Cerebellar nuclear complex (tissue), 1 donor: ENCODE measurements around the gene FNTB.
A peak's percentile ranks its signal among the peaks of the same experiment; 100 is the strongest.
"Not testable (repeated sequence)": the region's sequence is repeated elsewhere in the genome, so short reads cannot be mapped to it uniquely, and the experiment has no call there.

ENCODE experiments used
- DNase-seq, 2 experiments: peaks; one replicate each; lab custom pipeline; 2025; lab: John Stamatoyannopoulos, UW

FNTB gene

DNA sequence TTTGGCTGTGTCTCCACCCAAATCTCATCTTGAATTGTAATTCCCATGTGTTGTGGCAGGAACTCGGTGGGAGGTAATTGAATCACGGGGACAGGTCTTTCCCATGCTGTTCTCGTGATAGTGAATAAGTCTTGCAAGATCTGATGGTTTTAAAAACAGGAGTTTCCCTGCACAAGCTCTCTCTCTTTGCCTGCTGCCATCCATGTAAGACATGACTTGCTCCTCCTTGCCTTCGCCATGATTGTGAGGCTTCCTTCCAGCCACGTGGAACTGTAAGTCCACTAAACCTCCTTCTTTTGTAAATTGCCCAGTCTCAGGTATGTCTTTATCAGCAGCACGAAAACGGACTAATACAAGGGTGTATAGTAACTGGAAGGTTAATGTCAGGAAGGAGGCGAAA lies 101.1 kb downstream of the FNTB start:
- DNase-seq, result not testable (repeated sequence)

DNA sequence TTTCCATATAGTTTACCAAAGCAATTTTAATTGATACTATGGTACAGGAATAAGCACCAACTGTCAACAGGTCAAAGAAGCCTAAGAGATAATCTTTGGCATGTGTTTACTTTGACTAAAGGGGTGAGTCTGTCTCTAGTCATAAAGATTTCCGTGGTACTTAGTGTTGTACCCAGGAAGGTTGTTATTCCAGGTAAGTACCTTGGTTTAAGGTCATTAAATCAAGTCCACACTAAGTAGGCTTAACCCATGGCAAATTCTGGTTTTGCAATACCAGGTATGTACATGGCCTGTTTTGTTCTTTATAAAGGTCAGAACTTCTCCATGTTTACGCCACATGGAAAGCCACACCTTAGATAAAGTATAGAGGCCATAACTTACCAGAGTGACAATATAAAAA lies 105.7 kb downstream of the FNTB start:
- DNase-seq, result no peak

DNA sequence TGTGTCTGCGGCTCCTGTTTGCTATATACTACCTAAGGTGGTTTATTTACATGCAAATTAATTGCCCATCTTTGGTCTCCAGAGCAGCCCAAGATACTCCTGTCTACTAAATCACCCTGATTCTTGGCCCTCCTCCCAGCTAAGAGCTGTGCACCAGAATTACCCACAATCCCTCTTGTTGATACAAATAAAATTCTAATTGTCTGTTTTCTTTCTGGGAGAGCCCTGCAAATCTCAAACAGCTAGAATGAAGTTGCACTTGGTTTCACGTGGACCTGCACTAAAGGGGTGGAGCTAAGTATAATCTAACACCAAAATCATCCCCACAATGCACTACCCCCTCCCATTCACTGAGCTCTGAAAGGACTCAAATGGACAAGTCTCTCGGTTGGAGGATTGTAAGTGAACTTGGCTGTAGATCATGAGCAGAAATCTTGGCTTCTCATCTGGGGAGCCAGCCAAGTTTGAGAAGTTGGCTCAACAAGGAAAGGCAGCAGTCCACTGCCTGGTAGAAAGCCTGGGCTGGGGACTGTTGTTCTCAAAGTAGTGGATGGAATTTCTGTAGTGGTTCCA lies 109.0 kb downstream of the FNTB start:
- DNase-seq, result peak in 1 of 2 experiments; percentile 46

DNA sequence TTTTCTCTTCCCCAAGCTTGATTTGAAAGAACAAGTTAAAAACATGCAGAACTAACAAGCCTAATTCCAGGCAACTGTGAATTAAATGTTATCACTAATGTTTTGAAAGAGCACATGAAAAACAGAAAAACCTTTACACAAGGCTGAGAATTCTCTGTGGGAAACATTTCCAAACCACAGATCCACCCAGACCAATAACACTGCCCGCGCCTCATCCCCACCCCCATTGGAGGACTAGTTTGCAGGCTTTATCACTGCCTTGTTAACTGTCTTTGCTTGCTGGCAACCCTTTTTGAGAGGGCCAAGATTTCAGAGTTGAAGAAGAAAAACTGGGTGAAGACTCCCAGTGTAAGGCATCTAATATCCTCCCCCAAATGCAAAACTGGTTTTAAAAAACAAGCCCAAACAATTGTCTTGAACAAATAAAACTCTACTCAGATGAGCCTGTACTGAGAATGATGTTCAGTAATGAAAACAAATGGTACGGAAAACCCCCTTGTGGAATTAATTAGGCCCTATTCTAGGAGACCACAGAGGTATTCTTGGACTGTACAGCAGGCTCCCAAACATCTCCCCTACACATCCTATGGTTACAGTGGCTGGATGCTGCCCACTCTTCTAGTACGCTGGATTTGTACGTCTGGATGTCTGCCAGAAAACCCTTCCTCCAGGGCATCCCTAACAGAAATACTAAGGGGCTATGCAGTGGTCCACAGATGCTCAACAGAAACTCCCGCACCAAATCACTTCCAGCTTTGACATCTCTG lies 109.8 kb downstream of the FNTB start:
- no peak for DNase-seq

DNA sequence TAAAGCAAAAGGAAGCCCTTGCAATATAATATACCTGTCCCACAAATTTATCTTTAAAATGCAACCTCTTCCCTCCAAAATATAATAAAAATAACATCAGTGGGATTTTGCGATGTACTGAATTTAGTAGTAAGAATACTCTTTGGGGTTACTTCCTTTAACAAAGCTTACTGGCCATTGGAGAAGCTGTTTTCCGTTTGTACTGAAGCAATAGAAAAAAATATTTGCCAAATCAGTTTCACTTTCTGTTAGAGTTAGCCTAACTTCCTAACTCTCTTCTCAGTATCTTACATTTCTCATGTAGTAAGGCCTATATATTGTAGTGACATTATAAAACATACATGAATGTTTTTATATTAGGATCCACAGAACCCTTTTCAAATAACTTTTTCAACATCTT lies 111.9 kb downstream of the FNTB start:
- DNase-seq, result no peak

DNA sequence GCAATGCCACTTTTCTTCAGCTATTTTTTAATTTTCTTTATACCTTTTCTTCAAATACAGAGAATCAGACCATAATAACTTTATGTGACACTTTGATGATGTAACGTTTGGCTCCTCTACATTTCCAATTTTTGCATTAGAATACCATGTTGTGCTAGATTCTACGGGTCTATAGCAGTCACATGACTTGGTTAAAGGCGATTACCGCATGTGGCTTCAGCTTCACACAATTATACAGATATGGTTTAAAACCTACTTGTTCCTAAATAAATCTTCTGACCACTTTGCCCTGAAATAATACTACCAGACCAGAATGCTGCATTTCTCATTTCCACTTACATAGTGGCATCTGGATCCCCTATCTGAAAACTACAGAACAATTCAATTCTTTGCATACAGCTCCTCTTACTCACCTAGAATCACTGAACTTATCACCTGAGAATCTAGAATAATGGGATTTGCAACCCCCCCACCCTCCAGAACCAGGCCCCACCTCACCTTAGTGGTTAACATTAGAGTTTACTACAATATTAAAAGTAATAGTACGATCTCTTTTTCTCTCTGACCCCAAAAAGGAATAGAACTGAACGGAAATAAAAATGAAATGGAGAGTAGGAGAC lies 114.3 kb downstream of the FNTB start:
- DNase-seq, result no peak

DNA sequence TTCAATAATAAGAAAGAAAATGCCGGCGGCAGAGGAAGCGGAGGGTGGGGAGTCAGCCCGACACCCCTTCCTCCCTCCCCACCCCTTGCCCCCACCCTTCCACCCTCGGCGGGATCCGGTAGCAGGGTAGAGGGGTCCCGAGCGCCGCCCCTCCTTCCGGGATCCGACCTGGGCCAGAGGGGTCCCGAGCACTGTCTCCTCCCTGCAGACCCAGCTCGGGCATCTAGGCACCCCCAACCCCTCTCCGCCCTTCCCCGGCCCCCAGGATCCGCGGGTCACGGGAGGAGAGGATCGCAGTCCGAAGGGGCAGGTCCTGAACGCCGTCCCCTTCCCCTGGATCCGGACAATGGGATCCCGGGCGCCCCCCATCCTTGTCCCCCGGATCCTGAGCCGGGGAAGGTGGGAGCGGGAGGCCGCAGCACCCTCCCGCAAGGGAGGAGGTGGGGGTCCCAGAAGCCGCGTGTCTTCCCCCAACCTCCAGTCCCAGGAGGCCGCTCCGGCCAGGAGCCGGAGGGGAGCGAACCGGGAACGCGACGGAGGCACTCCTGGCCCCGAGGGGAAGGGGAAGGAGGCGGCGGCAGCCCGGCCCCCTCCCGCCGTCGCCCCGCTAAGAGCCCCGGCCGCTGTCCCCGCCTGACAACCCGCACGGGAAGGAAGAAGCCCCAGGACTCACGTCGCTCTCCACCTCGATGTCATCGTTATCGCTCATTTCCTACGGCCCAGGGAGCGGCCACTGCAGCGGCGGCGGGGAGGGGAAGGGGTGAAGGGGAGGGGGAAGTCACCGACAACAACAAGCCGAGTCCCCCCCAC lies 115.1 kb downstream of the FNTB start:
- DNase-seq, result no peak

DNA sequence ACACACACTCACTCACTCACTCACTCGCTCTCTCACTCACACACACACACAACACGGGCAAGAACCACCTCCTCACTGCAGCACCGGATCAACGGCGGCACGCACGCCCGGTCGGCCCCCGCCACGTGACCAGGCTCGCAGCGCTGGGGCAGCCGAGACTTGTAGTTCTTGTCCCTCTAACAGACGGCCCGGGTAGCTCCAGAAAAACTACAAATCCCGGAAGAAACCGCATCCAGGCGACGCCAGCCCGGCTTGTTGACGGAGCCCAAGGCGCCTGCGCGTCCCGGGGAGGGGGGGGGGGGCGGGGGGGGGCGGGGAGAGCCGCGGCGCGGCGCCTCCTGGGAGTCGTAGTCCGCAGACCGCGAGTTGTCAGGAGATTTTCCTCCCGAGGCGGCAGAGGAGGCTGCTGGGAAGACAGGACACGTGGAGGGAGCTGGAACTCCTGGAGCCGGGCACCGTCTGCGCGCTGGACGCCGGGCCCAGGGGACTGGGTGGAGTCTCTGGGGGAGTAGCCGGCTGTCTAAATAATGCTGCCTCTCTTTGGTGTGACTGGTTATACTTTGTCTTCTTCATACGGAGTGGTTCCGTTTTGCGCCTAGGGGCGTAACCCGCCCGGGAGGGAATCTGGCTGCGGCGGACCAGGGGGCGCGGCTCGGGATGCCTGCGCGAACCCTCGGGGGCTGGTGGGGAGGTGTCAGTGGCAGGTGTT lies 115.9 kb downstream of the FNTB start, which contains the start of gene MAX:
TSS of gene MAX (minus strand) at position 77 of the 709 bp plus-strand sequence. CDS start 178 bp downstream, outside the sequence.
- peak; percentile 95 to 97 for DNase-seq

DNA sequence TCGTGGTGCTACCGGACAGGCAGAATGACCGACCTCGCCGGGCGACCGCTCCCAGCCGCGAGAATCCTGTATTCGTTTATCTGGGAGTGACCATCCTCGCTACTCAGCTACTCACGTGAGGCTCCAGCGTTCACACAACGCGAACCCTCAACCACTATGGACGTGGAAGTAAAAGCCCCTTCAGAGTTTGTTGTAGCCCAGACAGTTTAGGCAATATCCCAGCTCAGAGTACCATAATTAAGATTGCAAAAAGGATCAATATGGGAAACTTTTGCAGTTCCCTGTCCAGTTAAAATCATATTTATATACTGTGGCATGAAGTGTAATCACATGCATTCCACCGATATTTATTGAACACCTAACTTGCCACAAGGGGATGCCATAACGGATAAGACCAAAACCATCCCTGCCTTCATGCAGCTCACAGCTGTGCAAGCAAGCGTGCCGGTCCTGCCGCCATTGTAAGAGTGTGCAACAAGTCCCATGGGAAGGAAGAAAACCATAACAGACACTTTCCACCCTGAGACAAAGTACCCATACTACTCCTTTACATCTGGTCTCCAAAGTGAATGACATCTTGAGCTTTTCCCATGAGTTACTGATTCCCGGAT lies 116.6 kb downstream of the FNTB start:
- no peak for DNase-seq

DNA sequence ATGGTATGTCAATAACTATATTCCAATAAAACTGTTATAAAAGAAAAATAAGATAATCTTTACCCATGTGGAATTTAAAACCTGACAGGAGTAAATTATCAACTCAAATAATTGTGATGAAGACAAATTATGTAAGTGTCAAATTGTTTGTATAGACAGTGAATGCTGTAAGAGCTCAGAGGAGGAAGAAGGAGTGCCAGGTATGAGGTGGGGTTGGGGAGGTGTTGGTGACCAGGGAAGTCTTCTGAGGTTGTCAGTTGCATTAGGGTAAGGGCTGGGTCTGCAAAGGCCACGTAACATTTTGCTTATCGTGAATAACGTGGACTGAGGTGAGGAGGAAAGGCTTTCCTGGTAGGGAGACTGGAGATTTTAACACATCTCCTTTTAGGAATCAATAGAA lies 118.1 kb downstream of the FNTB start:
- DNase-seq, result no peak

DNA sequence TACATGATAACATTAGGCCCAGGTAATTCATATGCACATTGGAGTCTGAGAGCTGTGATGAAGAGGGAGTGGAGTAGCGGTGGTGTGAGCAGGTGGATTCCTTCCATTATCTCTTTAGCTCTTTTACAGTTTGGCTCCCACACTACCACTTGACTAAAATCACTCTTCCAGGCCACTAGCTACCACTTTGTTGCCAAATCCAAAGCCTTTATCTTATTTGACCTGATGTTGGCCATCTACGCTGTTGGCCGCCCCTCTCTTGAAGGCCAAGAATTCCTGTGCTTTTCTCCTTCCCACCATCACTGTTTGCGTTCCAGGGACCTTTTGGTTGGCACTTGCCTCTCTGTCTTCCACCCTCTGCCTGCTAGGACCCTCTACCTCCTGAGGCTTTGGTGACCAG lies 119.6 kb downstream of the FNTB start:
- no peak for DNase-seq

DNA sequence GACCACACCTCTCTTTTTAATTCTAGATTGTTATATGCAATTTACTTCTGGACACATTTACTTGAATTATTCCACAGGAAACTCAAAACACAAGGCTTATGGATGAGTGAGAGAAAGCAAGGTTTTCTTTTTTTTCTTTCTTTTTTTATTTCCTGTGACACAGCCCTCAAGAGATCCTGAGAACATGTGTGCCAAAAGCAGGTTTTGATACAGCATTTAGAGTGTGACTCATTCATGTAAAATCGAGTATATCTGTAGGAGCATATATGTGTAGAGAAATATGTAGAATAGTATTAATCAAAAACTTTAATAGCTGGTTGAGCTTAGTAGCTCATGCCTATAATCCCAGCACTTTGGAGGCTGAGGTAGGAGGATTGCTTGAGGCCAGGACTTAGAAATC lies 120.0 kb downstream of the FNTB start:
- DNase-seq, result no peak

DNA sequence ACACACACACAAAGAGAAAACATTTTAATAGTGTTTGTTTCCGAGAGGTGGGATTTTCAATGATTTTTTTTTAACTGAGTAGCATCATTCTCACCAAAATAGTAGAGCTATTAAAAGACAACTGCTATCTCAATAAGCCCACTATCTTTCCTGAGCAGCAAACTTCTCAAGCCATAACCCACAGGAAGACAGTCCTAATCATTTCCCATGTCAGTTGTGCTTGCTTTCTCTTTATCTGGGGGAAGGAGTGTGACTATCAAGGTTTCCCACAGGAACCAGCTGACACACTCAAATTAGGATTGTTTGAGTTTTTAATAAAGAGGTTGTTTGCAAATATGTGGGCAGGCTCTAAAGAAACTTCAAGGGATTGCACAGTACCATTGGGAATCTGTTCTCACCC lies 120.5 kb downstream of the FNTB start:
- DNase-seq, result no peak

DNA sequence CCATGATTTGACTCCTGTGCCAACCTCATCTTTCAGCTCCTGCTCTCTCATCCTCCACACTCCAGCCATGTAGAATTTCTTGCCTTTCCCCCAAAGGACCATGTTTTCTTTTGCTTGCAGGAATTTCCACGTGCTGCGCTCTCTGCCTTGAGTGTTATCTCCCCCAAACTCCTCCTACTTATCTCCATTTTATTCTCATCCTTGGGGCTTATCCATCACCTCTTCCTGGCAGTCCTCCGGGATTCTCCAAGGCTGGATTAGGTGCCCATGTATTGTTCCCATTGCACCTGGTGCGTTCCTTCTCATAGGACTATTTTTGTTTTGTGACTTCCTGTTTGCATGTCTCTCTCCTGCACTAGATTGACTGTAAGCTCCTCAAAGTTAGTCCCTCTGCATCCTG lies 122.7 kb downstream of the FNTB start:
- DNase-seq, result no peak

DNA sequence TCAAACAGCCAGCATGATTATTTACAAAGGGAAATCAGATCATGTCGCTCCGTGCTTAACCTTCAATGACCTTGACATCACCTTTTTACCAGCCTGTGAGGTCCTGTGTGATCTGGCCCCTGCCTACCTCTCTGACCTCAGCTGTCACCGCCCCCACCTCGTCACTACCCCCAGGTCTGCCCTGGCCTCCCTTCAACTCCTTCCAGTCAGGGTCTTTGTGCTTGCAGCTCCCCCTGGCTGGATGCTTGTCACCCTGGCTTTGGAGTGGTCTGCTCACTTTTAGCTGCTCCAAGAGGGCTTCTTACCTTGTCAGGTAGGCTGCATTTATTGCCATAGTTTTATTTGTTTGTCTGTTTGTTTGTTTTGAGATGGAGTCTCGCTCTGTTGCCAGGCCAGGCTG lies 123.8 kb downstream of the FNTB start:
- DNase-seq, result no peak
